Gastroesophageal sphincter (tissue), 4 donors: ENCODE measurements around the gene RNF212. TPM values are rescaled to one million over a fixed set of nuclear protein-coding genes. Genes with fewer than 3 reads are reported as not detected.
A peak's percentile ranks its signal among the peaks of the same experiment; 100 is the strongest.

ENCODE experiments used
- ATAC-seq: fragments of 150-250 bp; one replicate; pipeline ENCODE4 v1.9.1; 2016; ENCODE audit warnings: mild to moderate bottlenecking, moderate library complexity
- H3K27ac ChIP-seq, 4 donors: fragments of 200-600 bp; sonication (generic) in 3 of 4; 1 replicate in 3 of 4; 2 replicates in 1 of 4; pipeline ENCODE4 v1.5.1; 2016 to 2019
- H3K27me3 ChIP-seq: fragments of 200-600 bp; sonication (generic); one replicate; pipeline ENCODE4 v1.5.1; 2019
- H3K36me3 ChIP-seq, 2 donors: fragments of 200-600 bp; sonication (generic); one replicate each; pipeline ENCODE4 v1.5.1; 2019; ENCODE audit warnings: control low read depth in 1 of 2
- H3K4me1 ChIP-seq, 3 donors: fragments of 200-600 bp; sonication (generic); 1 replicate in 2 of 3; 2 replicates in 1 of 3; pipeline ENCODE4 v1.5.1; 2016 to 2019; ENCODE audit warnings: control low read depth in 2 of 3
- H3K4me3 ChIP-seq, 2 donors: fragments of 200-600 bp; sonication (generic); one replicate each; pipeline ENCODE4 v1.5.1; 2019; ENCODE audit warnings: mild to moderate bottlenecking in 1 of 2, moderate library complexity in 1 of 2
- H3K9me3 ChIP-seq, 3 donors: fragments of 200-600 bp; sonication (generic); one replicate each; pipeline ENCODE4 v1.5.1; 2017 to 2019; ENCODE audit warnings: control low read depth in 2 of 3
- EP300 ChIP-seq: sonication (generic); formaldehyde crosslinking; IDR thresholded peaks from one replicate; pipeline ENCODE4 v1.6.1; 2017; ENCODE audit warnings: antibody characterized with exemption, mild to moderate bottlenecking
- POLR2A ChIP-seq, 2 donors: fragments of 450-650 bp; IDR thresholded peaks; one replicate each; pipeline ENCODE4 v1.6.1; 2017; ENCODE audit warnings: antibody characterized with exemption in 2 of 2, mild to moderate bottlenecking in 2 of 2, moderate library complexity in 1 of 2
- POLR2AphosphoS5 ChIP-seq: sonication (generic); formaldehyde crosslinking; IDR thresholded peaks from one replicate; pipeline ENCODE4 v1.6.1; 2017; ENCODE audit warnings: antibody characterized with exemption
- WGBS, 2 donors: methylation state at CpG; one replicate each; pipeline ENCODE4 v1.1.5; 2018; ENCODE audit warnings: low coverage in 1 of 2; 5-methylcytosine and 5-hydroxymethylcytosine counted together
- total RNA-seq, 4 donors: library from RNA; depleted of rRNA; stranded (reverse); fragments of >200 nt; gene quantifications; one replicate each; pipeline ENCODE4 v1.1.0, GENCODE V29; 2016
- TF ChIP-seq, protein P1 (sequence below), 4 experiments: fragments of 200-600 bp in 2 of 4; fragments of 450-650 bp in 2 of 4; sonication (generic) in 1 of 4; IDR thresholded peaks; one replicate each; pipeline ENCODE4 v1.5.1; 2017 to 2019; ENCODE audit warnings: antibody characterized with exemption in 4 of 4, mild to moderate bottlenecking in 2 of 4, moderate library complexity in 2 of 4

RNF212 gene, protein sequence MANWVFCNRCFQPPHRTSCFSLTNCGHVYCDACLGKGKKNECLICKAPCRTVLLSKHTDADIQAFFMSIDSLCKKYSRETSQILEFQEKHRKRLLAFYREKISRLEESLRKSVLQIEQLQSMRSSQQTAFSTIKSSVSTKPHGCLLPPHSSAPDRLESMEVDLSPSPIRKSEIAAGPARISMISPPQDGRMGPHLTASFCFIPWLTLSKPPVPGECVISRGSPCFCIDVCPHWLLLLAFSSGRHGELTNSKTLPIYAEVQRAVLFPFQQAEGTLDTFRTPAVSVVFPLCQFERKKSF
- total RNA-seq = 1 to 10 TPM; 1.5 to 6.9 (median 4.6) TPM

- Histone ChIP-seq H3K27me3 (peaks cover 54% of the 10 kb centered on the region), H3K4me1 (peaks cover 0 to 8% (median 0%) of the 10 kb centered on the region in 3 donors), H3K9me3 (no peaks in the 10 kb centered on the region), H3K27ac (peak within 1 kb of the TSS in 1 of 4 donors; percentile 37), H3K36me3 (no peaks in the 10 kb centered on the region), H3K4me3 (peak within 1 kb of the TSS; percentile 20 to 56)
- peak; percentile 60 for ATAC-seq
- WGBS, 2 donors = no CpG with 5 or more reads among the region's 72 CpGs
- TF ChIP-seq POLR2AphosphoS5 (no peak), POLR2A (IDR thresholded peaks at IDR 0.05) (no peak), EP300 (no peak)
- TF ChIP-seq, protein P1, sequence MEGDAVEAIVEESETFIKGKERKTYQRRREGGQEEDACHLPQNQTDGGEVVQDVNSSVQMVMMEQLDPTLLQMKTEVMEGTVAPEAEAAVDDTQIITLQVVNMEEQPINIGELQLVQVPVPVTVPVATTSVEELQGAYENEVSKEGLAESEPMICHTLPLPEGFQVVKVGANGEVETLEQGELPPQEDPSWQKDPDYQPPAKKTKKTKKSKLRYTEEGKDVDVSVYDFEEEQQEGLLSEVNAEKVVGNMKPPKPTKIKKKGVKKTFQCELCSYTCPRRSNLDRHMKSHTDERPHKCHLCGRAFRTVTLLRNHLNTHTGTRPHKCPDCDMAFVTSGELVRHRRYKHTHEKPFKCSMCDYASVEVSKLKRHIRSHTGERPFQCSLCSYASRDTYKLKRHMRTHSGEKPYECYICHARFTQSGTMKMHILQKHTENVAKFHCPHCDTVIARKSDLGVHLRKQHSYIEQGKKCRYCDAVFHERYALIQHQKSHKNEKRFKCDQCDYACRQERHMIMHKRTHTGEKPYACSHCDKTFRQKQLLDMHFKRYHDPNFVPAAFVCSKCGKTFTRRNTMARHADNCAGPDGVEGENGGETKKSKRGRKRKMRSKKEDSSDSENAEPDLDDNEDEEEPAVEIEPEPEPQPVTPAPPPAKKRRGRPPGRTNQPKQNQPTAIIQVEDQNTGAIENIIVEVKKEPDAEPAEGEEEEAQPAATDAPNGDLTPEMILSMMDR (IDR thresholded peaks at IDR 0.05) = no peak
Measured at GRCh38 chr4:1113311-1114009, at the start of gene RNF212. Gene RNF212, minus strand, starts transcription at chr4:1113564. Its CDS starts 100 bp downstream, at chr4:1113464.

DNA sequence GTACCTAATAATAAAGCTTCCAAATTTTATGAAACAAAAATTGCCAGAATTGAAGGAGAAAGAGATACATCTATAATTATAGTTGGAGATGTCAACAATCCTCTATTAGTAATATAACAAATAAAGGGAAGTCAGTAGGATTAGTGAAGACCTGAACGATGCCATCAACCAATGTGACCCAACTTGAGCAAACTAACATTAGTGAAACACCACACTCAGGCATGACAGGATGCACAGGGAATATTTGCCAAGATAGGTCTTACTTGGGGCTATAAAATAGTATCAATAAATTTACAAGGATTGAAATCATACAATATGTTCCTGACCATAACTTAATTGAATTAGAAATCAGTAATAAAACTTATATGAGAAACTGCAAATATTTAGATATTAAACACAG, 47.0 kb upstream of the RNF212 start:
- no peak overlapping the region for H3K27ac ChIP-seq
- peaks cover 0 to 9% (median 0%) of the 10 kb centered on the region in 3 donors for H3K4me1 ChIP-seq
- no peak for ATAC-seq
- no peak for TF ChIP-seq EP300
- TF ChIP-seq POLR2A (IDR thresholded peaks at IDR 0.05) = no peak
- TF ChIP-seq POLR2AphosphoS5 = no peak
- TF ChIP-seq, protein P1 (IDR thresholded peaks at IDR 0.05) = no peak
- WGBS, 2 donors = 71 to 83% methylated on average over 1 of the region's 1 CpG
- peaks cover 0 to 13% (median 0%) of the 10 kb centered on the region in 3 donors for H3K9me3 ChIP-seq
- no peaks in the 10 kb centered on the region for H3K27me3 ChIP-seq
- H3K4me3 ChIP-seq = no peak overlapping the region
- no peaks in the 10 kb centered on the region for H3K36me3 ChIP-seq

DNA sequence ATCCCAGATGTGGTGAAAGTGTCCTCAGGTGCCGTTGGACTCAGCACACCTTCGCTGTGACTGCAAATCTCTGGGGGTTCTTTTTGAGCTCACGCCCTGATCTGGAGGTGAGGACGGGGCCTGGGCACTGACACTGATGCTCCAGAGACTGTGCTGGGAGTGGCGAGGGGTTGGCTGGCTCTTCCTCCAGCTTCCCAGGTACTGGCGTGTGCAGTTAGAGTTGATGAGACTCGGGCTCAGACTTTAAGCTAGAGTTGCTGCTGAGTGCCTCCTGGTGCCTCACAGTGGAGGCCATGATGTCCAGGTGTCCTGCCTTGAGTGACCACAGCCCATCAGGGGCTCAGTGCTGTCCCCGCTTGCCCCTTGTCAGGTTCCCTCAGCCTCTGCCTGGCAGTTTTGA, 42.7 kb upstream of the RNF212 start:
- peak overlapping the region in 1 of 4 donors; percentile 64 for H3K27ac ChIP-seq
- no peak for ATAC-seq

DNA sequence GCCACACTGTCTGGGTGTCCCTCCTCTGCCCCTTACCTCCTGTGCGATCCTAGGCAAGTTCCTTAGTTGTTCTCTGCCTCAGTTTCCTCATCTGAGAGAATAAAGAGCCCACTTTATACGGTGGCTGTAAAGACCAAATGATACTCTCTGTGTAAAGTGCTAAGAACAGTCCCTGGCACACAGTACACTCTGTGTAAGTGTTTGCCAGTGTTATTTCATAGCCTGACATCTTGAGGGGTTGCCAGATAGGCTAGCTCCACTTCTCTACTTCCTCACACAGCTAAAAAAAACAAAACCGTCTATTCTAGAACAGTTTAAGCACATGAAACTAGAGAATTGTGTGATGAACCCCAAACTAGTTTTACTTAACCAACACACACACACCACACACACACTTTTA, 42.0 kb upstream of the RNF212 start:
- WGBS, 2 donors = 20 to 52% methylated on average over 1 to 3 of the region's 3 CpGs
- Histone ChIP-seq H3K4me1 (peaks cover 0 to 24% (median 6%) of the 10 kb centered on the region in 3 donors), H3K27ac (peak overlapping the region in 2 of 4 donors; percentile 3 to 64), H3K27me3 (peaks cover 14% of the 10 kb centered on the region), H3K36me3 (no peaks in the 10 kb centered on the region), H3K9me3 (peaks cover 0 to 13% (median 0%) of the 10 kb centered on the region in 3 donors), H3K4me3 (no peak overlapping the region)
- no peak for TF ChIP-seq EP300
- TF ChIP-seq, protein P1 (IDR thresholded peaks at IDR 0.05) = no peak
- no peak for TF ChIP-seq POLR2A (IDR thresholded peaks at IDR 0.05)
- TF ChIP-seq POLR2AphosphoS5 = peak; percentile 39
- ATAC-seq = peak; percentile 58

More for the DNA sequence above, 42.7 kb upstream of the RNF212 start:
- peaks cover 0 to 24% (median 6%) of the 10 kb centered on the region in 3 donors for H3K4me1 ChIP-seq
- peaks cover 14% of the 10 kb centered on the region for H3K27me3 ChIP-seq
- H3K36me3 ChIP-seq = no peaks in the 10 kb centered on the region
- TF ChIP-seq EP300 (no peak), POLR2AphosphoS5 (no peak), POLR2A (IDR thresholded peaks at IDR 0.05) (no peak)
- TF ChIP-seq, protein P1 (IDR thresholded peaks at IDR 0.05) = no peak
- H3K9me3 ChIP-seq = peaks cover 0 to 13% (median 0%) of the 10 kb centered on the region in 3 donors
- no peak overlapping the region for H3K4me3 ChIP-seq
- 100% methylated on average over 1 of the region's 8 CpGs; no CpG with 5 or more reads in 1 of the 2 donors for WGBS, 2 donors
